ENCODE results near the gene TMEM185B. TPM values are rescaled to one million over a fixed set of nuclear protein-coding genes. Genes with fewer than 3 reads are reported as not detected.

Gene TMEM185B
- total and polyA plus RNA-seq, 4 donors: 1.8 to 8.5 (median 6.8) TPM

DNA sequence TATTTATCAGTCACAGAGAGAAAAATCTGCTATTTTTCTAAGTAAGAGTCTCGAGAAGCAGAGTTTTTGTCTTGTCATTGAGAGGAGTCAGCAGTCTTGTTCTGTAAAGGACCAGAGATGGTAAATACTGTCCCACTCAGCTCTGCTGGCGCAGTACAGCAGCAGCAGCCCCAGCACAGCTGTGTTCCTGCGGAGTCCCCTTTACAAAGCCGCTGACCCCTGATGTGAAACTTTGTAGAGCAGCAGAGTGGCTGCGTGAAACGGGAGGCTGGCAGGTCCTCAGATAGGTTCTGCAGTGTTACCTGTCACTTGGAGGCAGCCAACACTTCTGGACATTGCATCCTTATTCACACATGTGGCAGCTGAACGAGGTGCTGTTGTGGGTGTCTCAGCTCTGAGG lies 45.2 kb downstream of the TMEM185B start:
- no peak overlapping the region for H3K27ac ChIP-seq (ENCODE audit: low read depth in 1 of 2, low read length in 2 of 2)
- 94% methylated on average over 7 of the region's 7 CpGs for WGBS
- H3K9me3 ChIP-seq (ENCODE audit: control insufficient read depth in 4 of 4, low read length in 3 of 4): no peaks in the 10 kb centered on the region

DNA sequence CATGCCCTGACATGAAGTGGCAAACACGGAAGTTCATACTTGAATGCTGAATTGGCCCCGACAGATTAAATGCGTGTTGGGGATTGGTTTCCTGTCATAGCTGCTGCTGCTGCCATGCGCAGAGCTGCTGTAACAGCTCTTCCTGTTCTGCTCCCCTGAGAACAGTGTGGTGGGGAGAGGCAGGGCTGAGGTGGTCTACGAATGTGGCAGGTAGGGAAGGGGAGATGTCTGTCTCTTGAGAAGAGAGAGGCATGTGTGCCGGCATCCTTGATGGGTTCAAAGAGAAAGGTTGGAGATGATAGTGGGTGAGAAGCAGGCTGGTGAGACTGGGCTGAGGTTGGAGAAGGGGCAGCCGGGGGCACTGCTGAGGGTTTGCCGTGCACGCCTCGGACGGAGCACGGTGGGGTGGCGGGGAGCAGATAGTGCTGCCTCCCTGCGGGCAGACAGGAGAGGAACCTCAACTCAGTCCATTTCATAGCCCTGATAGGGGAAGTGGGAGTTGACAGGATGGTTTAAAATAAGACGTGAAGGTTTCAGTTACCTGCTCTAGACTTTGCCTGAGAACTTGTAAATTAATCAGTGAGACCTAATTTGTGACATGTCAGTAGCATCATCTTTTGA lies 46.1 kb downstream of the TMEM185B start:
- H3K9ac ChIP-seq (ENCODE audit: low read depth in 1 of 2, low read length in 2 of 2): peak overlapping the region in 1 of 2 donors; percentile 26
- TF ChIP-seq RAD21 (IDR thresholded peaks at IDR 0.05) (peak in 1 of 2 donors; percentile 49), RXRA (IDR thresholded peaks at IDR 0.05) (no peak), FOXA2 (IDR thresholded peaks at IDR 0.05) (no peak)
- TF ChIP-seq, protein P1, sequence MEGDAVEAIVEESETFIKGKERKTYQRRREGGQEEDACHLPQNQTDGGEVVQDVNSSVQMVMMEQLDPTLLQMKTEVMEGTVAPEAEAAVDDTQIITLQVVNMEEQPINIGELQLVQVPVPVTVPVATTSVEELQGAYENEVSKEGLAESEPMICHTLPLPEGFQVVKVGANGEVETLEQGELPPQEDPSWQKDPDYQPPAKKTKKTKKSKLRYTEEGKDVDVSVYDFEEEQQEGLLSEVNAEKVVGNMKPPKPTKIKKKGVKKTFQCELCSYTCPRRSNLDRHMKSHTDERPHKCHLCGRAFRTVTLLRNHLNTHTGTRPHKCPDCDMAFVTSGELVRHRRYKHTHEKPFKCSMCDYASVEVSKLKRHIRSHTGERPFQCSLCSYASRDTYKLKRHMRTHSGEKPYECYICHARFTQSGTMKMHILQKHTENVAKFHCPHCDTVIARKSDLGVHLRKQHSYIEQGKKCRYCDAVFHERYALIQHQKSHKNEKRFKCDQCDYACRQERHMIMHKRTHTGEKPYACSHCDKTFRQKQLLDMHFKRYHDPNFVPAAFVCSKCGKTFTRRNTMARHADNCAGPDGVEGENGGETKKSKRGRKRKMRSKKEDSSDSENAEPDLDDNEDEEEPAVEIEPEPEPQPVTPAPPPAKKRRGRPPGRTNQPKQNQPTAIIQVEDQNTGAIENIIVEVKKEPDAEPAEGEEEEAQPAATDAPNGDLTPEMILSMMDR (IDR thresholded peaks at IDR 0.05; ENCODE audit: low read depth, low read length, missing input control): peak; percentile 3
- no peaks in the 10 kb centered on the region for H3K9me3 ChIP-seq (ENCODE audit: control insufficient read depth in 4 of 4, low read length in 3 of 4)

More for the DNA sequence above, 45.2 kb downstream of the TMEM185B start:
- DNase-seq (ENCODE audit: low spot score): no peak
- H3K36me3 ChIP-seq (ENCODE audit: control insufficient read depth in 4 of 4, insufficient read depth in 3 of 4, low read depth in 1 of 4, low read length in 3 of 4): peaks cover 0 to 31% (median 17%) of the 10 kb centered on the region in 4 donors
- no peaks in the 10 kb centered on the region for H3K27me3 ChIP-seq (ENCODE audit: control insufficient read depth in 4 of 4, insufficient read depth in 4 of 4, low read length in 3 of 4)
- TF ChIP-seq GABPA (IDR thresholded peaks at IDR 0.05 in 1 of 2, conservative IDR thresholded peaks at IDR 0.05 in 1 of 2) (no peak), FOXA2 (IDR thresholded peaks at IDR 0.05) (no peak), SP1 (IDR thresholded peaks at IDR 0.05) (no peak), YY1 (IDR thresholded peaks at IDR 0.05) (no peak), TAF1 (conservative IDR thresholded peaks at IDR 0.05) (no peak), EGR1 (IDR thresholded peaks at IDR 0.05; ENCODE audit: low read depth in 2 of 2) (no peak)
- TF ChIP-seq, protein P2, sequence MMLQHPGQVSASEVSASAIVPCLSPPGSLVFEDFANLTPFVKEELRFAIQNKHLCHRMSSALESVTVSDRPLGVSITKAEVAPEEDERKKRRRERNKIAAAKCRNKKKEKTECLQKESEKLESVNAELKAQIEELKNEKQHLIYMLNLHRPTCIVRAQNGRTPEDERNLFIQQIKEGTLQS (IDR thresholded peaks at IDR 0.05): no peak
- TF ChIP-seq, protein P3, sequence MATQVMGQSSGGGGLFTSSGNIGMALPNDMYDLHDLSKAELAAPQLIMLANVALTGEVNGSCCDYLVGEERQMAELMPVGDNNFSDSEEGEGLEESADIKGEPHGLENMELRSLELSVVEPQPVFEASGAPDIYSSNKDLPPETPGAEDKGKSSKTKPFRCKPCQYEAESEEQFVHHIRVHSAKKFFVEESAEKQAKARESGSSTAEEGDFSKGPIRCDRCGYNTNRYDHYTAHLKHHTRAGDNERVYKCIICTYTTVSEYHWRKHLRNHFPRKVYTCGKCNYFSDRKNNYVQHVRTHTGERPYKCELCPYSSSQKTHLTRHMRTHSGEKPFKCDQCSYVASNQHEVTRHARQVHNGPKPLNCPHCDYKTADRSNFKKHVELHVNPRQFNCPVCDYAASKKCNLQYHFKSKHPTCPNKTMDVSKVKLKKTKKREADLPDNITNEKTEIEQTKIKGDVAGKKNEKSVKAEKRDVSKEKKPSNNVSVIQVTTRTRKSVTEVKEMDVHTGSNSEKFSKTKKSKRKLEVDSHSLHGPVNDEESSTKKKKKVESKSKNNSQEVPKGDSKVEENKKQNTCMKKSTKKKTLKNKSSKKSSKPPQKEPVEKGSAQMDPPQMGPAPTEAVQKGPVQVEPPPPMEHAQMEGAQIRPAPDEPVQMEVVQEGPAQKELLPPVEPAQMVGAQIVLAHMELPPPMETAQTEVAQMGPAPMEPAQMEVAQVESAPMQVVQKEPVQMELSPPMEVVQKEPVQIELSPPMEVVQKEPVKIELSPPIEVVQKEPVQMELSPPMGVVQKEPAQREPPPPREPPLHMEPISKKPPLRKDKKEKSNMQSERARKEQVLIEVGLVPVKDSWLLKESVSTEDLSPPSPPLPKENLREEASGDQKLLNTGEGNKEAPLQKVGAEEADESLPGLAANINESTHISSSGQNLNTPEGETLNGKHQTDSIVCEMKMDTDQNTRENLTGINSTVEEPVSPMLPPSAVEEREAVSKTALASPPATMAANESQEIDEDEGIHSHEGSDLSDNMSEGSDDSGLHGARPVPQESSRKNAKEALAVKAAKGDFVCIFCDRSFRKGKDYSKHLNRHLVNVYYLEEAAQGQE (IDR thresholded peaks at IDR 0.05): no peak
- no peak overlapping the region for H3K9ac ChIP-seq (ENCODE audit: low read depth in 1 of 2, low read length in 2 of 2)
- no peaks in the 10 kb centered on the region for H3K4me1 ChIP-seq (ENCODE audit: control insufficient read depth in 4 of 4, insufficient read depth in 4 of 4, low read length in 3 of 4)
- no peak overlapping the region for H3K4me3 ChIP-seq (ENCODE audit: low read depth in 1 of 3, low read length in 3 of 3)

DNA sequence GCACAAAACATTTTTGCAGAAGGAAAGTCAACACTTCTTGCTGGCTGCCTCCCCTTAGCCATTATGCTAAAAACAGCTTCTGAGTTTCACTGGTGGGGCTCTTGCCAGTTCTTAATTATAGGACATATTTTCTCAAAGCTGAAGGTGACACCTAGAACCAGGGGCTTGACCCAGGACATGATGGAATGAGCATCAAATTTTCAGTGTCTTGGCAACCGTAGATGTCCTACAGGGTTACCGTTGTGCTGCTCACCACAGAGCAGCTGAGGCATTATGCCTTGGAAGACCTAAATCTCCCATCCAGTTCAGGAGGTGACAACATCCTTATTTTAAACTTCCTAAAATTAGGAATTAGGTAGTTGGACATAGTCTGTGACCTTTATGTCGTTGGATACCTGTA lies 46.7 kb downstream of the TMEM185B start:
- WGBS: 82% methylated on average over 3 of the region's 3 CpGs
- no peak for DNase-seq (ENCODE audit: low spot score)
- TF ChIP-seq RAD21 (IDR thresholded peaks at IDR 0.05): no peak
- no peak for TF ChIP-seq TAF1 (conservative IDR thresholded peaks at IDR 0.05)
- no peak for TF ChIP-seq FOXA1 (IDR thresholded peaks at IDR 0.05)
- TF ChIP-seq JUND (IDR thresholded peaks at IDR 0.05): no peak
- TF ChIP-seq, protein P4, sequence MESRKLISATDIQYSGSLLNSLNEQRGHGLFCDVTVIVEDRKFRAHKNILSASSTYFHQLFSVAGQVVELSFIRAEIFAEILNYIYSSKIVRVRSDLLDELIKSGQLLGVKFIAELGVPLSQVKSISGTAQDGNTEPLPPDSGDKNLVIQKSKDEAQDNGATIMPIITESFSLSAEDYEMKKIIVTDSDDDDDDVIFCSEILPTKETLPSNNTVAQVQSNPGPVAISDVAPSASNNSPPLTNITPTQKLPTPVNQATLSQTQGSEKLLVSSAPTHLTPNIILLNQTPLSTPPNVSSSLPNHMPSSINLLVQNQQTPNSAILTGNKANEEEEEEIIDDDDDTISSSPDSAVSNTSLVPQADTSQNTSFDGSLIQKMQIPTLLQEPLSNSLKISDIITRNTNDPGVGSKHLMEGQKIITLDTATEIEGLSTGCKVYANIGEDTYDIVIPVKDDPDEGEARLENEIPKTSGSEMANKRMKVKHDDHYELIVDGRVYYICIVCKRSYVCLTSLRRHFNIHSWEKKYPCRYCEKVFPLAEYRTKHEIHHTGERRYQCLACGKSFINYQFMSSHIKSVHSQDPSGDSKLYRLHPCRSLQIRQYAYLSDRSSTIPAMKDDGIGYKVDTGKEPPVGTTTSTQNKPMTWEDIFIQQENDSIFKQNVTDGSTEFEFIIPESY (IDR thresholded peaks at IDR 0.05): no peak
- no peak for TF ChIP-seq NR2F2 (IDR thresholded peaks at IDR 0.05)
- no peak for TF ChIP-seq SP1 (IDR thresholded peaks at IDR 0.05)
- no peak for TF ChIP-seq EGR1 (IDR thresholded peaks at IDR 0.05; ENCODE audit: low read depth in 2 of 2)
- no peaks in the 10 kb centered on the region for H3K9me3 ChIP-seq (ENCODE audit: control insufficient read depth in 4 of 4, low read length in 3 of 4)
- no peak overlapping the region for H3K9ac ChIP-seq (ENCODE audit: low read depth in 1 of 2, low read length in 2 of 2)
- no peak overlapping the region for H3K27ac ChIP-seq (ENCODE audit: low read depth in 1 of 2, low read length in 2 of 2)
- no peak overlapping the region for H3K4me3 ChIP-seq (ENCODE audit: low read depth in 1 of 3, low read length in 3 of 3)
- no peaks in the 10 kb centered on the region for H3K4me1 ChIP-seq (ENCODE audit: control insufficient read depth in 4 of 4, insufficient read depth in 4 of 4, low read length in 3 of 4)
- no peaks in the 10 kb centered on the region for H3K27me3 ChIP-seq (ENCODE audit: control insufficient read depth in 4 of 4, insufficient read depth in 4 of 4, low read length in 3 of 4)
- peaks cover 0 to 31% (median 17%) of the 10 kb centered on the region in 4 donors for H3K36me3 ChIP-seq (ENCODE audit: control insufficient read depth in 4 of 4, insufficient read depth in 3 of 4, low read depth in 1 of 4, low read length in 3 of 4)

More for the DNA sequence above, 46.1 kb downstream of the TMEM185B start:
- 73% methylated on average over 15 of the region's 15 CpGs for WGBS
- Histone ChIP-seq H3K4me1 (ENCODE audit: control insufficient read depth in 4 of 4, insufficient read depth in 4 of 4, low read length in 3 of 4) (no peaks in the 10 kb centered on the region), H3K27me3 (ENCODE audit: control insufficient read depth in 4 of 4, insufficient read depth in 4 of 4, low read length in 3 of 4) (no peaks in the 10 kb centered on the region), H3K27ac (ENCODE audit: low read depth in 1 of 2, low read length in 2 of 2) (peak overlapping the region; percentile 45 to 49), H3K36me3 (ENCODE audit: control insufficient read depth in 4 of 4, insufficient read depth in 3 of 4, low read depth in 1 of 4, low read length in 3 of 4) (peaks cover 0 to 31% (median 17%) of the 10 kb centered on the region in 4 donors), H3K4me3 (ENCODE audit: low read depth in 1 of 3, low read length in 3 of 3) (peak overlapping the region in 1 of 3 donors; percentile 27)
- DNase-seq (ENCODE audit: low spot score): no peak

Data from liver (tissue), 9 donors.